GM23248 (cell line): Measurements from ENCODE around the gene PXDN.

Source experiments
- EZH2 ChIP-seq: fragments of 200-600 bp; sonication (generic); IDR thresholded peaks from 2 replicates; pipeline ENCODE4 v1.6.1; 2018; ENCODE audit warnings: antibody characterized with exemption, mild to moderate bottlenecking; ENCODE audit not compliant: insufficient read depth, poor library complexity, severe bottlenecking
- EZH2phosphoT487 ChIP-seq: fragments of 200-600 bp; sonication (generic); IDR thresholded peaks from 2 replicates; pipeline ENCODE4 v1.6.1; 2018; ENCODE audit warnings: antibody characterized with exemption, moderate library complexity, mild to moderate bottlenecking, low read depth; ENCODE audit not compliant: insufficient read depth

DNA sequence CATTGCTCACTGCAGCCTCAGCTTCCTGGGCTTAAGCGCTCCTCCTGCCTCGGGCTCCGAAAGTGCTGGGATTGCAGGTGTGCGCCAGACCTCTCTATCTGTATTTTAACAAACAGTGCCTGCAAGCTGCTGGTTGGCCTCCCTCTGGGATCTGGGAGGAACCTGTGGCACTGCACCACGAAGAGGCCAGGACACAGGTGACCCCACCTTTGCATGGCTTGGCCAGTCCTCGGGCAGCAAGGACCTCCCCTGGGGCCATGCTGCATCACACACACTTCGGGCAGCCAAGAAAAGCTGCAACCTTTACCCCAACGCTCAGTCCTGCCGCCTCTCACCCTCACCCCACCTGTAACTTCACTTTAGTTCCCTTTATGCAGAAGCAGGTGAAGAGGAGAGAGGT lies 70.0 kb downstream of the PXDN start:
- TF ChIP-seq EZH2 (no peak), EZH2phosphoT487 (no peak)
